ENCODE data around the gene RPL31. TPM values are rescaled to one million over a fixed set of nuclear protein-coding genes. Genes with fewer than 3 reads are reported as not detected.

The RPL31 gene
- 1,289 and 1,547 TPM in 2 replicates for total RNA-seq

GRCh38 chr2:101001691-101002561 is at the start of gene RPL31:
Gene RPL31 (plus strand): TSS chr2:101002289. CDS start chr2:101002702, 413 bp downstream.

Other genes with a start within 250 kb of the RPL31 start
- gene NPAS2, start 182.2 kb upstream of the RPL31 start, total RNA-seq: 17.0 and 22.0 TPM in 2 replicates
- 9.4 and 17.5 TPM in 2 replicates for gene TBC1D8, start 149.1 kb downstream of the RPL31 start, total RNA-seq

Measured in cardiac atrium fibroblast (primary cell).